Measurements from ENCODE around the gene PDYN.

Gene PDYN

DNA sequence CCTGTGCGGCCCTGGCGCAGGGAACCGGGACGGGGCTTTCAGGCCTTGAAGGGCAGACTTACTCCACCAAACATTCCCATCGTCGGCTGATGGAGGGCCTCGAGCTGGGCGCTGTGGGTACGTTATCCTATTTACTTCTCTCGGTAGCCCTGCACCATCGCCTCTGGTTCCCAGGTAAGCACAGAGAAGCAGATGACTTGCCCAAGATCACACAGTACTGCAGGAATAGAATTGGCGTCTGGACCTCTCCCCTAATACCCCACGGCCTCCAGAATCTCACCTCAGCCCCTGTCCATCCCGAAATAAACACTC is 46.4 kb downstream of the PDYN start:
- Histone ChIP-seq H4K20me1 (ENCODE audit: control insufficient read depth, insufficient read depth, low read depth, low read length) (no peaks in the 10 kb centered on the region), H3F3A (ENCODE audit: control insufficient read depth, insufficient read depth) (no peaks in the 10 kb centered on the region), H3K79me2 (ENCODE audit: control insufficient read depth, low read length) (no peaks in the 10 kb centered on the region), H3K4me1 (ENCODE audit: control insufficient read depth, low read length) (peaks cover under 1% of the 10 kb centered on the region; the same call in 1 of the 2 replicates), H3K9me2 (replicated peaks; ENCODE audit: control insufficient read depth, low read length) (no peaks in the 10 kb centered on the region), H3K9me3 (ENCODE audit: control insufficient read depth, insufficient read depth, low read length) (no peaks in the 10 kb centered on the region), H3K27ac (ENCODE audit: low read depth, low read length) (no peak overlapping the region), H3K36me3 (ENCODE audit: control insufficient read depth, low read length) (no peaks in the 10 kb centered on the region), H3K4me2 (ENCODE audit: low read length) (no peak overlapping the region), H3K27me3 (ENCODE audit: control insufficient read depth, low read length) (peaks cover 49% of the 10 kb centered on the region), H3K4me3 (ENCODE audit: low read length) (no peak overlapping the region)
- TF ChIP-seq EZH2phosphoT487 (IDR thresholded peaks at IDR 0.05; ENCODE audit: borderline replicate concordance, low read length) (no peak), CTCF (IDR thresholded peaks at IDR 0.05; ENCODE audit: low read depth, low read length, poor library complexity, severe bottlenecking) (no peak)

DNA sequence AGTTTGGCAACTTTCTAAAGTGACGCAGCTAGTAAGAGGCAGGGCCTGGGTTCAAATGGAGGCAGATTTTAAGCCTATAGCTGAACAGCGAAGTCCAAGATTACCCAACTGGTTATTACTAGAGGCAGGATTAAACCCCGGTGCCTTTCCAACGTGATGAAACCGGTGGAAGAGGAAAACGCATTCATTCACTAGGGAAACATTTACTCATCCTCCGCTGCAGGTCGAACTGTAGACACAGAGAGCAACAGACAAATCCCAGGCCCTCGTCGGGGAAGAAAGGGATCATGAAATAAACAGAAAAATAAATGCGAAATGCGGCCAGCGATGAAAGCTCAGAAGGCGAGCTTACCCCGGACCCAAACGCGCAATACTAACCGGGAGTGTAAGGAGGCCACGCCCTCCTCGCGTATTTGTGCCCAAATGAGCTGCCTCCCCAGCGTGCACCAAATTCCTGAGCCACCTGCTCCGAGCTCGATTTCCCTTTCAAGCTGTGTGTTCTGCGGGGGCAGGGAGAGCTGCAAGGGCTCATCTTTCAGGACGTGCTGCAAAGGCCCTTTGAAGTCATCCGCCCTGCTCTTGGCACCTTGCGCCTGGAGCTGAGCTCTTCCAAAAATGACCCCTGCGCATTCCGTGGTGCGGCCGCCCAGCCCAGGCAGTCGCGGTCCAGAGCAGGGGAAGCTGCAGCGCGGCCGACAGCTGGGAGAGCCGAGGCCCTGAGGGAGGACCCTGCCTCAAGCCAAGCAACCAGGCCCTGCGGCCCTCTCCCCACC is 46.9 kb downstream of the PDYN start:
- no peaks in the 10 kb centered on the region for H3F3A ChIP-seq (ENCODE audit: control insufficient read depth, insufficient read depth)
- H3K4me3 ChIP-seq (ENCODE audit: low read length), result no peak overlapping the region
- no peaks in the 10 kb centered on the region for H3K9me2 ChIP-seq (replicated peaks; ENCODE audit: control insufficient read depth, low read length)
- H3K36me3 ChIP-seq (ENCODE audit: control insufficient read depth, low read length), result no peaks in the 10 kb centered on the region
- no peaks in the 10 kb centered on the region for H3K9me3 ChIP-seq (ENCODE audit: control insufficient read depth, insufficient read depth, low read length)
- H3K4me1 ChIP-seq (ENCODE audit: control insufficient read depth, low read length), result no peaks in the 10 kb centered on the region
- H3K27ac ChIP-seq (ENCODE audit: low read depth, low read length), result no peak overlapping the region
- H3K27me3 ChIP-seq (ENCODE audit: control insufficient read depth, low read length), result peaks cover 44% of the 10 kb centered on the region
- TF ChIP-seq CTCF (IDR thresholded peaks at IDR 0.05; ENCODE audit: low read depth, low read length, poor library complexity, severe bottlenecking), result no peak
- TF ChIP-seq EZH2phosphoT487 (IDR thresholded peaks at IDR 0.05; ENCODE audit: borderline replicate concordance, low read length), result no peak
- H3K4me2 ChIP-seq (ENCODE audit: low read length), result no peak overlapping the region
- H3K79me2 ChIP-seq (ENCODE audit: control insufficient read depth, low read length), result no peaks in the 10 kb centered on the region
- H4K20me1 ChIP-seq (ENCODE audit: control insufficient read depth, insufficient read depth, low read depth, low read length), result no peaks in the 10 kb centered on the region

- Histone ChIP-seq H4K20me1 (ENCODE audit: control insufficient read depth, insufficient read depth, low read depth, low read length) (no peaks in the 10 kb centered on the region), H3K27me3 (ENCODE audit: control insufficient read depth, low read length) (peaks cover 41% of the 10 kb centered on the region), H3K36me3 (ENCODE audit: control insufficient read depth, low read length) (no peaks in the 10 kb centered on the region), H3F3A (ENCODE audit: control insufficient read depth, insufficient read depth) (no peaks in the 10 kb centered on the region), H3K9me3 (ENCODE audit: control insufficient read depth, insufficient read depth, low read length) (no peaks in the 10 kb centered on the region), H3K27ac (ENCODE audit: low read depth, low read length) (no peak overlapping the region), H3K9me2 (replicated peaks; ENCODE audit: control insufficient read depth, low read length) (no peaks in the 10 kb centered on the region), H3K4me3 (ENCODE audit: low read length) (no peak overlapping the region), H3K4me2 (ENCODE audit: low read length) (no peak overlapping the region), H3K4me1 (ENCODE audit: control insufficient read depth, low read length) (no peaks in the 10 kb centered on the region), H3K79me2 (ENCODE audit: control insufficient read depth, low read length) (no peaks in the 10 kb centered on the region)
- TF ChIP-seq CTCF (IDR thresholded peaks at IDR 0.05; ENCODE audit: low read depth, low read length, poor library complexity, severe bottlenecking) (no peak), EZH2phosphoT487 (IDR thresholded peaks at IDR 0.05; ENCODE audit: borderline replicate concordance, low read length) (no peak)
Observed at GRCh38 chr20:1946442-1946761, 47.5 kb downstream of the PDYN start.
